GM10248 (cell line): Measurements from ENCODE around the gene OGFR.

Experiments
- CTCF ChIA-PET: fragments of 300-600 bp; sonication (Branson Sonifier 250); formaldehyde crosslinking; extraction: SDS; loops from one replicate; lab custom pipeline; 2021; ENCODE audit warnings: antibody characterized with exemption; lab: Yijun Ruan, JAX
- POLR2A ChIA-PET: fragments of 350-650 bp; sonication (Branson Sonifier 250); formaldehyde crosslinking; extraction: SDS; loops from one replicate; lab custom pipeline; 2020; ENCODE audit warnings: antibody characterized with exemption; lab: Yijun Ruan, JAX
- DNase-seq: peaks from one replicate; pipeline ENCODE4 v3.0.0; 2012; ENCODE audit errors: extremely low spot score
- CTCF ChIP-seq: IDR thresholded peaks from 2 replicates; pipeline ENCODE4 v1.5.1; 2012; ENCODE audit warnings: mild to moderate bottlenecking, low read depth; ENCODE audit errors: extremely low read depth, missing control alignments, control extremely low read depth

OGFR gene

GRCh38 chr20:62825986-62826645 is 21.5 kb downstream of the OGFR start:
- no peak for TF ChIP-seq CTCF
- DNase-seq: no peak
- POLR2A ChIA-PET: no interaction called here
- CTCF ChIA-PET: interaction anchor here (1.0 to 1.7 kb wide), 3 partner anchors 18 to 75 kb away, joined by 3 to 9 read pairs (median 5); no protein-coding TSS in a partner anchor

- ChIA-PET POLR2A (no interaction called here), CTCF (no interaction called here)
- TF ChIP-seq CTCF: no peak
- DNase-seq: no peak
These were observed 22.1 kb downstream of the OGFR start for GRCh38 chr20:62826646-62827310.

- no peak for TF ChIP-seq CTCF
- no peak for DNase-seq
- CTCF ChIA-PET: no interaction called here
- POLR2A ChIA-PET: no interaction called here
These were observed 22.8 kb downstream of the OGFR start for GRCh38 chr20:62827311-62828038.

GRCh38 chr20:62828051-62828450 is 23.4 kb downstream of the OGFR start:
- ChIA-PET CTCF (no interaction called here), POLR2A (no interaction called here)
- no peak for TF ChIP-seq CTCF
- DNase-seq: no peak

- DNase-seq: no peak
- CTCF ChIA-PET: no interaction called here
- POLR2A ChIA-PET: no interaction called here
- no peak for TF ChIP-seq CTCF
These were observed 24.0 kb downstream of the OGFR start for GRCh38 chr20:62828511-62829230.
